ENCODE results near the gene RRP15.

GRCh38 chr1:218384581-218384993, 99.5 kb downstream of the RRP15 start:
- TF ChIP-seq CTCF (IDR thresholded peaks at IDR 0.05), result no peak
- no peak for TF ChIP-seq EP300 (IDR thresholded peaks at IDR 0.05; ENCODE audit: low read depth)
- no peak for TF ChIP-seq POLR2AphosphoS5 (IDR thresholded peaks at IDR 0.05)
- TF ChIP-seq POLR2A (IDR thresholded peaks at IDR 0.05), result no peak

All from transverse colon (tissue), 4 donors.